Esophagus (tissue), 2 donors: ENCODE data around the gene MEGF8. TPM values are rescaled to one million over a fixed set of nuclear protein-coding genes. Genes with fewer than 3 reads are reported as not detected.

ENCODE experiments used
- H3K27ac ChIP-seq, 2 donors: one replicate each; pipeline ENCODE4 v1.5.1; 2013; ENCODE audit warnings: low read depth in 2 of 2, mild to moderate bottlenecking in 2 of 2, inconsistent platforms in 1 of 2, low read length in 1 of 2, moderate library complexity in 1 of 2
- H3K27me3 ChIP-seq, 2 donors: one replicate each; pipeline ENCODE4 v1.6.1; 2013; ENCODE audit warnings: low read length in 2 of 2, control low read depth in 1 of 2, mild to moderate bottlenecking in 1 of 2; ENCODE audit not compliant: insufficient read depth in 2 of 2, control insufficient read depth in 1 of 2
- H3K36me3 ChIP-seq, 2 donors: one replicate each; pipeline ENCODE4 v1.6.1; 2013; ENCODE audit warnings: low read length in 1 of 2; ENCODE audit not compliant: control insufficient read depth in 2 of 2, insufficient read depth in 2 of 2
- H3K4me1 ChIP-seq, 2 donors: one replicate each; pipeline ENCODE4 v1.6.1; 2013; ENCODE audit warnings: low read length in 1 of 2; ENCODE audit not compliant: control insufficient read depth in 2 of 2, insufficient read depth in 2 of 2
- H3K4me3 ChIP-seq, 2 donors: one replicate each; pipeline ENCODE4 v1.5.1; 2013; ENCODE audit warnings: low read length in 2 of 2, mild to moderate bottlenecking in 2 of 2, low read depth in 1 of 2, moderate library complexity in 1 of 2
- H3K9me3 ChIP-seq, 2 donors: one replicate each; pipeline ENCODE4 v1.6.1; 2013; ENCODE audit warnings: mild to moderate bottlenecking in 2 of 2, low read depth in 1 of 2, low read length in 1 of 2, moderate library complexity in 1 of 2; ENCODE audit not compliant: control insufficient read depth in 2 of 2, insufficient read depth in 1 of 2
- WGBS, 2 donors: extraction: QIAGEN DNeasy Blood & Tissue Kit; methylation state at CpG; one replicate each; pipeline ENCODE4 v1.1.7; 2013; 5-methylcytosine and 5-hydroxymethylcytosine counted together
- polyA plus RNA-seq, 2 donors: library from polyadenylated mRNA; stranded (reverse); fragments of 200-250 nt; gene quantifications; one replicate each; pipeline ENCODE4 v1.2.3, GENCODE V29; 2013
- donor health status: healthy with polysubstance abuse.
- donor health status: Bipolar disorder and iron deficiency.

Gene MEGF8
- polyA plus RNA-seq, 2 donors: 4.4 to 8.6 TPM

DNA sequence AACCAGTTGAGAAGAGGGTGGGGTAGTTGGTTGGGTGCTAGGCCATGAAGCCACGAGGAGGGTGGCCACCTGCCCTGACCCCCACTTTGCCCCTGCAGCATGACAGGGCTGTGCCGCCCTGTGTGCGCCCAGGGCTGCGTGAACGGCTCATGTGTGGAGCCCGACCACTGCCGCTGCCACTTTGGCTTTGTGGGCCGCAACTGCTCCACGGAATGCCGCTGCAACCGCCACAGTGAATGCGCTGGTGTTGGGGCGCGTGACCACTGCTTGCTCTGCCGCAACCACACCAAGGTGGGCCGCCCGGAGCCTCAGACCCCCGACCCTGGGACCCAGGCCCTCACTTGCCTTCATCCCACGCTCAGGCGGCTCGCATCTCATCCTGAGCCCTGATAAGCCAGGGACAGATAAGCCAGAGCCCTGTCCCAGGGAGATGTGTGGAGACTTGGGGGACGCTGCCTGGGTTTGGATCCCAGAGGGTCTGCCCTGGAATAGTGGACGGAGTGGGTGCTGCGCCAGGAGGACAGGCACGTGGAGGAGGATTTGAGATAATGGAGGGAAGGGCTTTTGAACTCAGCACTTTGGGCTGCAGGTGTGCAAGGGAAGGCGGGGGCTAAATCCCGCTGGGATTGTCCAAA lies 44.1 kb downstream of the MEGF8 start:
- Histone ChIP-seq H3K4me1 (no peaks in the 10 kb centered on the region), H3K27ac (no peak overlapping the region), H3K36me3 (peaks cover 0 to 7% of the 10 kb centered on the region in 2 donors), H3K27me3 (no peaks in the 10 kb centered on the region), H3K9me3 (no peaks in the 10 kb centered on the region), H3K4me3 (no peak overlapping the region)
- 93% methylated on average over 27 of the region's 27 CpGs for WGBS, 2 donors

- Histone ChIP-seq H3K9me3 (no peaks in the 10 kb centered on the region), H3K4me1 (no peaks in the 10 kb centered on the region), H3K4me3 (no peak overlapping the region), H3K27me3 (no peaks in the 10 kb centered on the region), H3K36me3 (peaks cover 0 to 7% of the 10 kb centered on the region in 2 donors), H3K27ac (no peak overlapping the region)
- 71 to 76% methylated on average over 9 of the region's 9 CpGs for WGBS, 2 donors
These were observed 44.7 kb downstream of the MEGF8 start for GRCh38 chr19:42370068-42370520.

DNA sequence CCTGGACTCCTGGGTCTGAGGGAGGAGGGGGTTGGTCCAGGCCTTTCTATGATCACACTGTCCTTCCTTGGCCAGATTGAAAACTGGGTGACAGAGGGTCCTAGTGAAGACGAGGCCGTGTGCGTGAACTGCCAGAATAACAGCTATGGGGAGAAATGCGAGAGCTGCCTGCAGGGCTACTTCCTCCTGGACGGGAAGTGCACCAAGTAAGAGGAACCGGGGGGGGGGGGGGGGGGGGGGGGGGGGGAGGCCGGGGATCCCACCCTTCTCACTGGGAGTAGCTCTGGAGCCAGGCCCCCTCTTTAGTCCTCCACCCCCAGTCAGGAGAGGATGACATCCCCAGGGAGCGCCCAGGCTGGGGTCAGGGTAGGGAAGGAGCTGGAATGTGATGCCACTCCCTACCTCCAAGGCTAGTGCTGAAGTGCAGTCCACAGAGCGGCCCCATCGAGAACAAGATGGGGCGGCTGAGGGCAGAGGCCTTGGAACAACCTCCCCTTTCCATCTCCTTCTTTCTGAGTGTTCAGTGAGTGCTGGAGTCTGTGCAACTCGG lies 45.3 kb downstream of the MEGF8 start:
- Histone ChIP-seq H3K9me3 (no peaks in the 10 kb centered on the region), H3K27ac (no peak overlapping the region), H3K4me1 (peaks cover 0 to under 1% of the 10 kb centered on the region in 2 donors), H3K36me3 (peaks cover 0 to 11% of the 10 kb centered on the region in 2 donors), H3K4me3 (no peak overlapping the region), H3K27me3 (no peaks in the 10 kb centered on the region)
- 79 to 80% methylated on average over 9 to 12 of the region's 12 CpGs for WGBS, 2 donors

GRCh38 chr19:42374826-42375376 lies 49.5 kb downstream of the MEGF8 start:
- H3K36me3 ChIP-seq: peaks cover 0 to 12% of the 10 kb centered on the region in 2 donors
- no peaks in the 10 kb centered on the region for H3K9me3 ChIP-seq
- no peak overlapping the region for H3K27ac ChIP-seq
- H3K4me1 ChIP-seq: peaks cover 0 to 6% of the 10 kb centered on the region in 2 donors
- H3K27me3 ChIP-seq: no peaks in the 10 kb centered on the region
- 92 to 94% methylated on average over 11 of the region's 11 CpGs for WGBS, 2 donors
- no peak overlapping the region for H3K4me3 ChIP-seq

DNA sequence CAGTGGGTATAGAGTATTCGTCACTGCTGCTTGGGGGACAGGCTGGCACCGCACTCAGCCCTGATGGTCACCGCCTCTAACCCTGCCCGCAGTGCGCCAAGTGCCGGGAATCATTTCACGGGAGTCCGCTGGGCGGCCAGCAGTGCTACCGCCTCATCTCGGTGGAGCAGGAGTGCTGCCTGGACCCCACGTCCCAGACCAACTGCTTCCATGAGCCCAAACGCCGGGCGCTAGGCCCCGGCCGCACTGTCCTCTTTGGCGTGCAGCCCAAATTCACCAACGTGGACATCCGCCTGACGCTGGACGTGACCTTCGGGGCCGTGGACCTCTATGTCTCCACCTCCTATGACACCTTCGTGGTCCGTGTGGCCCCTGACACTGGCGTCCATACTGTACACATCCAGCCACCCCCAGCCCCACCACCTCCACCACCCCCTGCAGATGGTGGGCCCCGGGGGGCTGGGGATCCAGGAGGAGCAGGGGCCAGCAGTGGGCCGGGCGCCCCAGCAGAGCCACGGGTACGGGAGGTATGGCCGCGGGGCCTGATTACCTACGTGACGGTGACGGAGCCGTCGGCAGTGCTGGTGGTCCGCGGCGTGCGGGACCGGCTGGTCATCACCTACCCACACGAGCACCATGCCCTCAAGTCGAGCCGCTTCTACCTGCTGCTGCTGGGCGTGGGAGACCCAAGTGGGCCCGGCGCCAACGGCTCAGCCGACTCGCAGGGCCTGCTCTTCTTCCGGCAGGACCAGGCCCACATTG lies 50.2 kb downstream of the MEGF8 start:
- Histone ChIP-seq H3K27ac (no peak overlapping the region), H3K27me3 (no peaks in the 10 kb centered on the region), H3K4me3 (no peak overlapping the region), H3K36me3 (peaks cover 0 to 11% of the 10 kb centered on the region in 2 donors), H3K9me3 (no peaks in the 10 kb centered on the region), H3K4me1 (peaks cover 0 to 6% of the 10 kb centered on the region in 2 donors)
- 92 to 93% methylated on average over 33 to 54 of the region's 54 CpGs for WGBS, 2 donors

DNA sequence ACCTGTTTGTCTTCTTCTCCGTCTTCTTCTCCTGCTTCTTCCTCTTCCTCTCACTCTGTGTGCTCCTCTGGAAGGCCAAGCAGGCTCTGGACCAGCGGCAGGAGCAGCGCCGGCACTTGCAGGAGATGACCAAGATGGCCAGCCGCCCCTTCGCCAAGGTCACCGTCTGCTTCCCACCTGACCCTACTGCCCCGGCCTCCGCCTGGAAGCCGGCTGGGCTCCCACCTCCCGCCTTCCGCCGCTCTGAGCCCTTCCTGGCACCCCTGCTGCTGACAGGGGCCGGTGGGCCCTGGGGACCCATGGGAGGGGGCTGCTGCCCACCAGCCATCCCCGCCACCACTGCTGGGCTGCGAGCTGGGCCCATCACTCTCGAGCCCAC lies 50.7 kb downstream of the MEGF8 start:
- no peak overlapping the region for H3K4me3 ChIP-seq
- no peaks in the 10 kb centered on the region for H3K9me3 ChIP-seq
- peaks cover 0 to 11% of the 10 kb centered on the region in 2 donors for H3K36me3 ChIP-seq
- H3K4me1 ChIP-seq: peaks cover 0 to 6% of the 10 kb centered on the region in 2 donors
- no peak overlapping the region for H3K27ac ChIP-seq
- WGBS, 2 donors: 93 to 95% methylated on average over 17 of the region's 17 CpGs
- H3K27me3 ChIP-seq: no peaks in the 10 kb centered on the region

- Histone ChIP-seq H3K36me3 (peaks cover 0 to 11% of the 10 kb centered on the region in 2 donors), H3K4me3 (no peak overlapping the region), H3K27ac (no peak overlapping the region), H3K4me1 (peaks cover 0 to 6% of the 10 kb centered on the region in 2 donors), H3K9me3 (no peaks in the 10 kb centered on the region), H3K27me3 (no peaks in the 10 kb centered on the region)
- WGBS, 2 donors: 68 to 74% methylated on average over 17 of the region's 17 CpGs
These were observed 53.1 kb downstream of the MEGF8 start for GRCh38 chr19:42378225-42379215.

GRCh38 chr19:42380155-42380554 lies 54.7 kb downstream of the MEGF8 start:
- H3K4me3 ChIP-seq: no peak overlapping the region
- H3K36me3 ChIP-seq: peaks cover 0 to 11% of the 10 kb centered on the region in 2 donors
- H3K27ac ChIP-seq: no peak overlapping the region
- peaks cover 0 to 6% of the 10 kb centered on the region in 2 donors for H3K4me1 ChIP-seq
- no peaks in the 10 kb centered on the region for H3K27me3 ChIP-seq
- WGBS, 2 donors: 74 to 80% methylated on average over 6 of the region's 6 CpGs
- H3K9me3 ChIP-seq: no peaks in the 10 kb centered on the region
